ENCODE data around the gene PNKD. TPM values are rescaled to one million over a fixed set of nuclear protein-coding genes. Genes with fewer than 3 reads are reported as not detected.

Gene PNKD
- total and polyA plus RNA-seq, 2 donors from 2014 or later = 90.6 to 244 TPM

GRCh38 chr2:218357236-218358177 lies 87.2 kb downstream of the PNKD start:
- Histone ChIP-seq H3K9ac (ENCODE audit: low read length in 3 of 3) (peak overlapping the region in 2 of 3 donors; percentile 41 to 73), H3K4me1 (ENCODE audit: control insufficient read depth in 2 of 3, insufficient read depth in 2 of 3, low read depth in 1 of 3, low read length in 3 of 3) (peaks cover 0 to 18% (median 0%) of the 10 kb centered on the region in 3 donors), H3K4me3 (ENCODE audit: low read length in 3 of 3) (peak overlapping the region in 2 of 3 donors; percentile 64 to 71), H3K36me3 (ENCODE audit: control insufficient read depth in 2 of 3, insufficient read depth in 3 of 3, low read length in 3 of 3) (no peaks in the 10 kb centered on the region), H3K9me3 (ENCODE audit: control insufficient read depth in 2 of 3, insufficient read depth in 1 of 3, low read length in 3 of 3) (no peaks in the 10 kb centered on the region), H3K27me3 (ENCODE audit: control insufficient read depth, insufficient read depth, low read length) (no peaks in the 10 kb centered on the region), H3K27ac (ENCODE audit: low read depth in 2 of 2, low read length in 2 of 2) (peak overlapping the region; percentile 90 to 93)
- intact Hi-C loops (cut with DNase I) = loop anchor here (10.0 kb wide), 1 partner anchor 53 kb away; no protein-coding TSS in a partner anchor
- no peak for TF ChIP-seq CTCF (IDR thresholded peaks at IDR 0.05; ENCODE audit: borderline replicate concordance, extremely low read depth, insufficient read depth)
- FAIRE-seq (no peak), DNase-seq (peak in 3 of 5 donors; percentile 51 to 70 (median 67))

GRCh38 chr2:218360453-218360852 lies 90.1 kb downstream of the PNKD start:
- TF ChIP-seq CTCF (IDR thresholded peaks at IDR 0.05; ENCODE audit: borderline replicate concordance, extremely low read depth, insufficient read depth) = no peak
- Histone ChIP-seq H3K9me3 (ENCODE audit: control insufficient read depth in 2 of 3, insufficient read depth in 1 of 3, low read length in 3 of 3) (no peaks in the 10 kb centered on the region), H3K27ac (ENCODE audit: low read depth in 2 of 2, low read length in 2 of 2) (peak overlapping the region; percentile 39 to 48), H3K9ac (ENCODE audit: low read length in 3 of 3) (no peak overlapping the region), H3K36me3 (ENCODE audit: control insufficient read depth in 2 of 3, insufficient read depth in 3 of 3, low read length in 3 of 3) (no peaks in the 10 kb centered on the region), H3K4me1 (ENCODE audit: control insufficient read depth in 2 of 3, insufficient read depth in 2 of 3, low read depth in 1 of 3, low read length in 3 of 3) (peaks cover 0 to 18% (median 0%) of the 10 kb centered on the region in 3 donors), H3K4me3 (ENCODE audit: low read length in 3 of 3) (no peak overlapping the region), H3K27me3 (ENCODE audit: control insufficient read depth, insufficient read depth, low read length) (no peaks in the 10 kb centered on the region)
- intact Hi-C loops (cut with DNase I) = no loop called here
- FAIRE-seq (no peak), DNase-seq (peak in 3 of 5 donors; percentile 49 to 74 (median 51))

- FAIRE-seq (no peak), DNase-seq (no peak)
- no peak overlapping the region for H3K27ac ChIP-seq (ENCODE audit: low read depth in 2 of 2, low read length in 2 of 2)
- no peaks in the 10 kb centered on the region for H3K36me3 ChIP-seq (ENCODE audit: control insufficient read depth in 2 of 3, insufficient read depth in 3 of 3, low read length in 3 of 3)
- H3K9ac ChIP-seq (ENCODE audit: low read length in 3 of 3) = no peak overlapping the region
- no peak for TF ChIP-seq CTCF (IDR thresholded peaks at IDR 0.05; ENCODE audit: borderline replicate concordance, extremely low read depth, insufficient read depth)
- H3K4me1 ChIP-seq (ENCODE audit: control insufficient read depth in 2 of 3, insufficient read depth in 2 of 3, low read depth in 1 of 3, low read length in 3 of 3) = peaks cover 0 to 12% (median 0%) of the 10 kb centered on the region in 3 donors
- no peaks in the 10 kb centered on the region for H3K27me3 ChIP-seq (ENCODE audit: control insufficient read depth, insufficient read depth, low read length)
- peaks cover 0 to 6% (median 0%) of the 10 kb centered on the region in 3 donors for H3K9me3 ChIP-seq (ENCODE audit: control insufficient read depth in 2 of 3, insufficient read depth in 1 of 3, low read length in 3 of 3)
- H3K4me3 ChIP-seq (ENCODE audit: low read length in 3 of 3) = no peak overlapping the region
- intact Hi-C loops (cut with DNase I) = no loop called here
These were observed 92.3 kb downstream of the PNKD start for GRCh38 chr2:218362606-218363005.

Measured in kidney (tissue), 14 donors.